GM19463 (cell line): ENCODE results near the gene TMEM163.
A peak's percentile ranks its signal among the peaks of the same experiment; 100 is the strongest.

Experiments
- ATAC-seq: cut with Tn5 transposase; IDR thresholded peaks from one replicate; pipeline ENCODE4 v1.9.1; 2021; ENCODE audit warnings: mild to moderate bottlenecking, moderate library complexity; ENCODE audit not compliant: unreplicated experiment

The TMEM163 gene

DNA sequence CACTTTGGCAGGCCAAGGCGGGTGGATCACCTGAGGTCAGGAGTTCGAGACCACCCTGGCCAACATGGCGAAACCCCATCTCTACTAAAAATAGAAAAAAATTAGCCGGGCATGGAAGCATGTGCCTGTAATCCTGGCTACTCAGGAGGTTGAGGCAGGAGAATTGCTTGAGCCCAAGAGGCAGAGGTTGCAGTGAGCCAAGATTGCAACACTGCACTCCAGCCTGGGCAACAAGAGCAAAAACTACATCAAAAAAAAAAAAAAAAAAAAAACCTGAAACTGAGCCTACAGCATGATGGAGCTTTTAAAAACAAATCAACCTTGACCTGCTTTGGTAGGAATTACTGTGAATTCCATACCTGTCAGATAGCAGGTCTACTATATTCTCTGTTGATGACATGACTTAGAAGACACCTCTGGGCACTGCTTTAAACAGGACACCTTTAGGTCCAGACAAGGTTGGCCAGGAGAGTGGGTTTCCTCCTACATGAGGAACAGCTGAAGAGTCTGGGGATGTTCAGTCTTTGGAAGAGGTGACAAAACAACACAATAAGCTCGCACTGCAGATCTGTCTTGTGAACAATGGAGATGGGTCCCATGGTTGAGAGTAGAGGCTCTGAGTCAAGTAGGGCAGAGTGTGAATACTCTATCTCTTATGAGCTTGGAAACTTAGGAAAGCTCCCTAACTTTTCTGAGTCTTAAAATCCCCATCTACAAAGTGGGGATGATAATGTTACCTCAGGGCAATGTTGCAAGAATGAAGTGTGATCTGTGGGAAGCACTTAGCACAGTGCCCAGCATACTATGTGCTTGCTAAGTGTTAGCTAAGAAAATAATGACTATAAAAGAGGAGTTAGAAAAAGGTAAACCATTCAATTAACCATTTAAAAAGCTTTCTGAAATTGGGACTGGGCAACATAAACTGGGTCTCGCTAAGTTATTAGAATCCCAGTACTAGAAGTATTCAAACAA, 25.2 kb downstream of the TMEM163 start:
- ATAC-seq = no peak

- peak; percentile 69 for ATAC-seq
These were observed 26.3 kb downstream of the TMEM163 start for GRCh38 chr2:134692499-134692898.

GRCh38 chr2:134690629-134691215, 28.1 kb downstream of the TMEM163 start:
- no peak for ATAC-seq

GRCh38 chr2:134689315-134689714, 29.5 kb downstream of the TMEM163 start:
- ATAC-seq = no peak

GRCh38 chr2:134685967-134686366, 32.8 kb downstream of the TMEM163 start:
- ATAC-seq = no peak

- peak; percentile 83 for ATAC-seq
These were observed 35.2 kb downstream of the TMEM163 start for GRCh38 chr2:134683561-134684112.

- no peak for ATAC-seq
These were observed 36.1 kb downstream of the TMEM163 start for GRCh38 chr2:134682726-134683125.

DNA sequence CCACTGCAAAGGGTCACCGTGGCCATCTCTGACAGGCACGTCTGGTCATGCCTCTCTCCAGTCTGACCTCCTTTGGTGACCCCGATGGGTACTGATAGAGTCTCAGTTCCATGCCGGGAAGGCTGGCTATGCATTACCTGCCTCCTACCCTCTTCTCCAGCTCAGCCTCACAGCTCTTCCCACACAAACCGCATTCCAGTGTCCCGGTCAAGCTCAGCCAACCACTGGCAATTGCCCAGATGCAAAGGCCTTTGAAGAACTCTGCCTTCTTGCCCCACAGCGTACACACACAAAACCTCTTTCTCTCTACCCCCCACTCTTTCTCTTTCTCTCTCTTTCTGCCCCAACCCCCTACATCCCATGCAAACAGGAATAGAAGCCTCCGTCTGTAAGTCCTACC, 37.6 kb downstream of the TMEM163 start:
- no peak for ATAC-seq

GRCh38 chr2:134679745-134680144, 39.1 kb downstream of the TMEM163 start:
- no peak for ATAC-seq

- ATAC-seq = no peak
These were observed 39.5 kb downstream of the TMEM163 start for GRCh38 chr2:134679294-134679693.

- no peak for ATAC-seq
These were observed 40.7 kb downstream of the TMEM163 start for GRCh38 chr2:134677856-134678756.

GRCh38 chr2:134676960-134677359, 41.8 kb downstream of the TMEM163 start:
- no peak for ATAC-seq

DNA sequence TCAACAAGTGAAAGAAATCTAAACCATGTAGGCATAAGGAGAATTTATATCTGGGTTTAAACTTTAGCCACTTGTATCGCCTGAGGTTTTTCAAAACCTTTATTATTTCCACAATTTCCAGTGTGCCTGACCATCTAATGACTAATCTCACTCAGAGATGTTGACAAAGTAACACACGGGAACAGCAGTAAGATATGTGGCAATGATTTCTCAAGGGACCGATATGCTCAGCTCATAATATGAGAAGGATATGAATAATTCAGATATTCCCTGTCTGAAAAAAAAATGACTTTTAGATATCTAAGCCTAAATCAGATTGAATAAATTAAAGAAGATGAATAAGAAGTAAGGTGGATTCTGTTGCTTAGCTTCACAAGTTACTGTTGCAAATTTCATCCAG, 43.5 kb downstream of the TMEM163 start:
- no peak for ATAC-seq

GRCh38 chr2:134674687-134675086, 44.1 kb downstream of the TMEM163 start:
- ATAC-seq = no peak

- no peak for ATAC-seq
These were observed 47.3 kb downstream of the TMEM163 start for GRCh38 chr2:134671513-134671912.

- ATAC-seq = no peak
These were observed 47.8 kb downstream of the TMEM163 start for GRCh38 chr2:134670955-134671354.

GRCh38 chr2:134669731-134670669, 48.8 kb downstream of the TMEM163 start:
- no peak for ATAC-seq

DNA sequence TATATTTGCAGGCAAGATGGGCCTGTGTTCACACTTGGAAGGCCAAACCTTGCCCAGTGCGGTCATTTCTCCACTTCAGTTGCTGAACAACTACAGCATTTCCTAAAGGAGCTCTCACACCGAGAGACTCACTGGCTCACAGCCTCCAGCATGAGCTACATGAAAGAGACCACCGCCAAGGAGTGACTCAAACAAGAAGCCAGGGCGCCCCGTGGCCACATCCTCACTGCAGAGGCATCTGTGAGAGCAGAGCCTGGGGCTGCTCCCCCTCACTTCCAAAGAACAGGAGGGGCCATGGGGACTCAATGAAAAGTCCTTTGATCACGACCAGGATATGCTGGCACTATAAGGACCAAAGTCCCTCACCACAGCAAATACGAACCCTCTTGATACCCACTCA, 50.0 kb downstream of the TMEM163 start:
- peak; percentile 73 for ATAC-seq

DNA sequence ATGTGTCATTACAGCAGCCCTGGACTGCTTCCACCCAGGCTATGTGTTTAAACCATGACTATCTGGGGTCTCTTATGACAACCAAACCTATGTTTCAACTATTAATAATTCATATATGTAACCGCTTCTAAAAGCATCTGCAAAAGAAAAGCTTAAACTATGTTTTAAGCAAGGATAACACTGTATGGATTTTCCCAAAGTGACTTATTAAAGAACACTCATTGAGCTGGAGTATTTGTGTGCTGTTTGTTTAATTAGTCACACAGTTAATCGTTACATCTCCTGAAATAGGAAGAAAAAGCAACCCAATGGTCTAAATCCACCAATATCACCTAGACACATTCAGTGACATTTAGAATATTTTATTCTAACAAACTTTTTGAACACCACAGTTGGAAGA, 51.3 kb downstream of the TMEM163 start:
- ATAC-seq = no peak

DNA sequence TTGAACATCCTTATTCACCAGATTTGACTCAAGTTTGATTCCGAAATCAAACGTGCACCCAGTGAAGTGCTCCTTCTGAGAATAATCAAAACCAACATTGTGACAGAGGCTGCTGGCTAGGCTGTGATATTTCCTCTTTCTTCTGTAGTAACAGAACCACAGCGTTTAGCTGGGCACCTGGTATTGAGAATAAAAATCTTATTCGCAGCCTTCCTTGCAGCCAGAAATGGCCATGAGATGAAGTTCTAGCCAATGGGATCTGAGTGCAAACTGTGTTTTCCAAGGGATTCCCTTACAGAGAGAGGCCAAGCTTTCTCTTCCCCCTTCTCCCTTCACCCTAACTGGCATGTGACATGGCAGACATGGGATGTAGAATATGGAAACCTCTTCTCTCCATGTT, 51.7 kb downstream of the TMEM163 start:
- ATAC-seq = no peak
